HG03135 (cell line): ENCODE data around the gene EPHB1.
A peak's percentile ranks its signal among the peaks of the same experiment; 100 is the strongest.

Experiments
- ATAC-seq: cut with Tn5 transposase; IDR thresholded peaks from one replicate; pipeline ENCODE4 v1.9.1; 2021; ENCODE audit warnings: mild to moderate bottlenecking, moderate library complexity; ENCODE audit not compliant: unreplicated experiment

Gene EPHB1

GRCh38 chr3:134807189-134807588 lies 12.1 kb downstream of the EPHB1 start:
- no peak for ATAC-seq

GRCh38 chr3:134808835-134809234 lies 13.8 kb downstream of the EPHB1 start:
- no peak for ATAC-seq

- ATAC-seq = no peak
Measured at GRCh38 chr3:134809427-134810051, 14.5 kb downstream of the EPHB1 start.

GRCh38 chr3:134810052-134810435 lies 15.0 kb downstream of the EPHB1 start:
- peak; percentile 51 for ATAC-seq

- ATAC-seq = no peak
Measured at GRCh38 chr3:134810850-134811249, 15.8 kb downstream of the EPHB1 start.

GRCh38 chr3:134813618-134814017 lies 18.6 kb downstream of the EPHB1 start:
- no peak for ATAC-seq

GRCh38 chr3:134815519-134815918 lies 20.5 kb downstream of the EPHB1 start:
- no peak for ATAC-seq

GRCh38 chr3:134816623-134817022 lies 21.6 kb downstream of the EPHB1 start:
- ATAC-seq = no peak

GRCh38 chr3:134817297-134817696 lies 22.2 kb downstream of the EPHB1 start:
- ATAC-seq = peak; percentile 78

- no peak for ATAC-seq
Measured at GRCh38 chr3:134820994-134821393, 25.9 kb downstream of the EPHB1 start.

- no peak for ATAC-seq
Measured at GRCh38 chr3:134822090-134822489, 27.0 kb downstream of the EPHB1 start.

GRCh38 chr3:134823679-134824078 lies 28.6 kb downstream of the EPHB1 start:
- ATAC-seq = no peak

- no peak for ATAC-seq
Measured at GRCh38 chr3:134824791-134825190, 29.7 kb downstream of the EPHB1 start.

- no peak for ATAC-seq
Measured at GRCh38 chr3:134827213-134827612, 32.2 kb downstream of the EPHB1 start.

GRCh38 chr3:134829721-134830120 lies 34.7 kb downstream of the EPHB1 start:
- ATAC-seq = no peak

GRCh38 chr3:134832585-134832984 lies 37.5 kb downstream of the EPHB1 start:
- no peak for ATAC-seq

GRCh38 chr3:134833453-134834163 lies 38.5 kb downstream of the EPHB1 start:
- ATAC-seq = no peak

- ATAC-seq = no peak
Measured at GRCh38 chr3:134836921-134837320, 41.9 kb downstream of the EPHB1 start.

GRCh38 chr3:134838599-134838998 lies 43.5 kb downstream of the EPHB1 start:
- no peak for ATAC-seq

- ATAC-seq = no peak
Measured at GRCh38 chr3:134839422-134839821, 44.4 kb downstream of the EPHB1 start.

GRCh38 chr3:134839990-134840389 lies 44.9 kb downstream of the EPHB1 start:
- ATAC-seq = peak; percentile 69

GRCh38 chr3:134840459-134840858 lies 45.4 kb downstream of the EPHB1 start:
- no peak for ATAC-seq

- ATAC-seq = no peak
Measured at GRCh38 chr3:134846084-134846483, 51.0 kb downstream of the EPHB1 start.
